Suprapubic skin (tissue), 4 donors: ENCODE data around the gene MIGA2. TPM values are rescaled to one million over a fixed set of nuclear protein-coding genes. Genes with fewer than 3 reads are reported as not detected.

Experiments
- DNase-seq, 2 donors: peaks; one replicate each; pipeline ENCODE4 v3.0.0-alpha.2; 2019; ENCODE audit warnings: low spot score in 2 of 2
- H3K27ac ChIP-seq: fragments of 200-600 bp; sonication (generic); one replicate; pipeline ENCODE4 v1.5.1; 2019
- H3K27me3 ChIP-seq: fragments of 200-600 bp; sonication (generic); one replicate; pipeline ENCODE4 v1.5.1; 2019
- H3K36me3 ChIP-seq: fragments of 200-600 bp; sonication (generic); one replicate; pipeline ENCODE4 v1.5.1; 2019
- H3K4me1 ChIP-seq: fragments of 200-600 bp; sonication (generic); one replicate; pipeline ENCODE4 v1.5.1; 2019
- H3K4me3 ChIP-seq: fragments of 200-600 bp; sonication (generic); one replicate; pipeline ENCODE4 v1.5.1; 2019; ENCODE audit warnings: mild to moderate bottlenecking
- H3K9me3 ChIP-seq: fragments of 200-600 bp; sonication (generic); one replicate; pipeline ENCODE4 v1.5.1; 2019
- EP300 ChIP-seq: sonication (generic); formaldehyde crosslinking; IDR thresholded peaks from one replicate; pipeline ENCODE4 v1.6.1; 2017; ENCODE audit warnings: antibody characterized with exemption
- POLR2A ChIP-seq, 2 donors: fragments of 450-650 bp; IDR thresholded peaks; one replicate each; pipeline ENCODE4 v1.6.1; 2017; ENCODE audit warnings: antibody characterized with exemption in 2 of 2, mild to moderate bottlenecking in 2 of 2, moderate library complexity in 2 of 2
- POLR2AphosphoS5 ChIP-seq, 3 donors: sonication (generic); formaldehyde crosslinking; IDR thresholded peaks; one replicate each; pipeline ENCODE4 v1.6.1; 2017; ENCODE audit warnings: antibody characterized with exemption in 3 of 3
- WGBS: methylation state at CpG from one replicate; pipeline ENCODE4 v1.1.5; 2018; 5-methylcytosine and 5-hydroxymethylcytosine counted together
- total RNA-seq, 4 donors: library from RNA; depleted of rRNA; stranded (reverse); fragments of >200 nt; gene quantifications; one replicate each; pipeline ENCODE4 v1.1.0, GENCODE V29; 2016
- TF ChIP-seq, protein P1 (sequence below), 2 donors: fragments of 200-600 bp in 1 of 2; fragments of 450-650 bp in 1 of 2; sonication (generic) in 1 of 2; IDR thresholded peaks; one replicate each; pipeline ENCODE4 v1.5.1; 2016 to 2019; ENCODE audit warnings: antibody characterized with exemption in 2 of 2, mild to moderate bottlenecking in 1 of 2, moderate library complexity in 1 of 2

MIGA2 gene
- total RNA-seq, 4 donors from 2014 or later: 28.3 to 44.3 (median 39.7) TPM

- no peaks in the 10 kb centered on the region for H3K9me3 ChIP-seq
- no peak overlapping the region for H3K27ac ChIP-seq
- TF ChIP-seq EP300 (no peak), POLR2AphosphoS5 (IDR thresholded peaks at IDR 0.05) (no peak), POLR2A (IDR thresholded peaks at IDR 0.05) (no peak)
- TF ChIP-seq, protein P1, sequence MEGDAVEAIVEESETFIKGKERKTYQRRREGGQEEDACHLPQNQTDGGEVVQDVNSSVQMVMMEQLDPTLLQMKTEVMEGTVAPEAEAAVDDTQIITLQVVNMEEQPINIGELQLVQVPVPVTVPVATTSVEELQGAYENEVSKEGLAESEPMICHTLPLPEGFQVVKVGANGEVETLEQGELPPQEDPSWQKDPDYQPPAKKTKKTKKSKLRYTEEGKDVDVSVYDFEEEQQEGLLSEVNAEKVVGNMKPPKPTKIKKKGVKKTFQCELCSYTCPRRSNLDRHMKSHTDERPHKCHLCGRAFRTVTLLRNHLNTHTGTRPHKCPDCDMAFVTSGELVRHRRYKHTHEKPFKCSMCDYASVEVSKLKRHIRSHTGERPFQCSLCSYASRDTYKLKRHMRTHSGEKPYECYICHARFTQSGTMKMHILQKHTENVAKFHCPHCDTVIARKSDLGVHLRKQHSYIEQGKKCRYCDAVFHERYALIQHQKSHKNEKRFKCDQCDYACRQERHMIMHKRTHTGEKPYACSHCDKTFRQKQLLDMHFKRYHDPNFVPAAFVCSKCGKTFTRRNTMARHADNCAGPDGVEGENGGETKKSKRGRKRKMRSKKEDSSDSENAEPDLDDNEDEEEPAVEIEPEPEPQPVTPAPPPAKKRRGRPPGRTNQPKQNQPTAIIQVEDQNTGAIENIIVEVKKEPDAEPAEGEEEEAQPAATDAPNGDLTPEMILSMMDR (IDR thresholded peaks at IDR 0.05): no peak
- DNase-seq: no peak
- H3K36me3 ChIP-seq: peaks cover 32% of the 10 kb centered on the region
- peaks cover 4% of the 10 kb centered on the region for H3K4me1 ChIP-seq
- H3K27me3 ChIP-seq: no peaks in the 10 kb centered on the region
- H3K4me3 ChIP-seq: no peak overlapping the region
- WGBS: 56% methylated on average over 9 of the region's 9 CpGs
These were observed 35.7 kb downstream of the MIGA2 start for GRCh38 chr9:129072171-129072570.

- Histone ChIP-seq H3K27me3 (no peaks in the 10 kb centered on the region), H3K4me1 (peaks cover 4% of the 10 kb centered on the region), H3K36me3 (peaks cover 19% of the 10 kb centered on the region), H3K9me3 (no peaks in the 10 kb centered on the region), H3K27ac (no peak overlapping the region), H3K4me3 (no peak overlapping the region)
- no peak for DNase-seq
- TF ChIP-seq, protein P1 (IDR thresholded peaks at IDR 0.05): no peak
- no peak for TF ChIP-seq POLR2AphosphoS5 (IDR thresholded peaks at IDR 0.05)
- TF ChIP-seq EP300: no peak
- TF ChIP-seq POLR2A (IDR thresholded peaks at IDR 0.05): no peak
- WGBS: 84% methylated on average over 8 of the region's 8 CpGs
These were observed 37.0 kb downstream of the MIGA2 start for GRCh38 chr9:129073404-129073803.

- Histone ChIP-seq H3K27ac (no peak overlapping the region), H3K36me3 (peaks cover 12% of the 10 kb centered on the region), H3K4me1 (peaks cover 4% of the 10 kb centered on the region), H3K9me3 (no peaks in the 10 kb centered on the region), H3K27me3 (no peaks in the 10 kb centered on the region), H3K4me3 (no peak overlapping the region)
- no peak for TF ChIP-seq POLR2AphosphoS5 (IDR thresholded peaks at IDR 0.05)
- no peak for TF ChIP-seq EP300
- TF ChIP-seq, protein P1 (IDR thresholded peaks at IDR 0.05): no peak
- TF ChIP-seq POLR2A (IDR thresholded peaks at IDR 0.05): no peak
- WGBS: 84% methylated on average over 3 of the region's 3 CpGs
- DNase-seq: no peak
These were observed 37.7 kb downstream of the MIGA2 start for GRCh38 chr9:129074106-129074505.

DNA sequence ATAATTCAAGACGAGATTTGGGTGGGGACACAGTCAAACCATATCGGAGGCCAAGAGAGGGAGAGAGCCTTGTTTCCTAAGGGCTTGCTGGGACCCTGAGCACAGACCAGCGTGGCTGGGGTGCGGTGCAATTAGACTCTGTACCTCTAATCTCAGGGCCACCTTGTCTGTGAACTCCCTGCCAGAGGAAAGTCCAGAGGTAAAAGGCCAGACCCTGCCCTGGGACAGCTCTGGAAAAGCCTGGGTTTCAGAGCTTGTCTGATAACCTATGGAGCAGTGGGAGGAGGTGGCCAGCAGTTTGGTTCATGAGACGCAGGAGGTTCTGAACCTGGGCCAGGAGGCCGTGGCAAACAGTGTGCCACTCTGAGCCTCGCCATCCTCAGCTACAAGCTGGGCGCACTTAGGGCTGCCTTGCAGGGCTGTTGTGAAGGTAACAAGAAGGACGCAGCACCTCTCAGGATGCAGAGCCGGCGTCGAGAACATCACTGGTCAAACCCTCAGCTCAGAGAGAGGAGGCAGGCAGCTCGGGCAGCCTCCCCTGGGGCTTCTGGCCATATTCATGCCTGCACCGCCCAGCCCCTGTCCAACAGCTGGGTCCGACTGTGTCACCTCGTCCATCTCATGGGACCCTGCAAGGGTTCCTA, 39.7 kb downstream of the MIGA2 start:
- DNase-seq: peak in 1 of 2 donors; percentile 44
- H3K27ac ChIP-seq: no peak overlapping the region
- H3K27me3 ChIP-seq: no peaks in the 10 kb centered on the region
- TF ChIP-seq, protein P1 (IDR thresholded peaks at IDR 0.05): no peak
- TF ChIP-seq POLR2A (IDR thresholded peaks at IDR 0.05): no peak
- no peak for TF ChIP-seq EP300
- TF ChIP-seq POLR2AphosphoS5 (IDR thresholded peaks at IDR 0.05): no peak
- H3K4me1 ChIP-seq: peaks cover 12% of the 10 kb centered on the region
- no peaks in the 10 kb centered on the region for H3K36me3 ChIP-seq
- 86% methylated on average over 9 of the region's 16 CpGs for WGBS
- H3K9me3 ChIP-seq: no peaks in the 10 kb centered on the region
- no peak overlapping the region for H3K4me3 ChIP-seq

- no peak overlapping the region for H3K27ac ChIP-seq
- TF ChIP-seq POLR2AphosphoS5 (IDR thresholded peaks at IDR 0.05): no peak
- TF ChIP-seq, protein P1 (IDR thresholded peaks at IDR 0.05): no peak
- WGBS: 98% methylated on average over 11 of the region's 11 CpGs
These were observed 40.2 kb downstream of the MIGA2 start for GRCh38 chr9:129076640-129077037.

More at GRCh38 chr9:129076640-129077037, 40.2 kb downstream of the MIGA2 start:
- Histone ChIP-seq H3K4me1 (peaks cover 15% of the 10 kb centered on the region), H3K36me3 (no peaks in the 10 kb centered on the region), H3K27me3 (no peaks in the 10 kb centered on the region), H3K9me3 (no peaks in the 10 kb centered on the region), H3K4me3 (no peak overlapping the region)
- DNase-seq: no peak
